Gastrocnemius medialis (tissue), 4 donors: ENCODE data around the gene THEM5. TPM values are rescaled to one million over a fixed set of nuclear protein-coding genes. Genes with fewer than 3 reads are reported as not detected.

ENCODE experiments used
- ATAC-seq, 2 donors: fragments of 150-250 bp; one replicate each; pipeline ENCODE4 v1.9.1; 2016
- DNase-seq, 2 donors: peaks; one replicate each; pipeline ENCODE4 v3.0.0-alpha.2; 2019
- H3K27ac ChIP-seq, 4 donors: fragments of 200-600 bp; sonication (generic); 1 replicate in 1 of 4; 2 replicates in 3 of 4; pipeline ENCODE4 v1.5.1; 2016 to 2018; ENCODE audit warnings: mild to moderate bottlenecking in 2 of 4, moderate library complexity in 1 of 4
- H3K27me3 ChIP-seq, 3 donors: fragments of 200-600 bp; sonication (generic) in 2 of 3; 1 replicate in 1 of 3; 2 replicates in 2 of 3; pipeline versions ENCODE4 v1.5.1 to v1.6.0; 2016 to 2019; ENCODE audit warnings: mild to moderate bottlenecking in 1 of 3, moderate library complexity in 1 of 3
- H3K36me3 ChIP-seq, 2 donors: fragments of 200-600 bp; sonication (generic) in 1 of 2; one replicate each; pipeline ENCODE4 v1.5.1; 2017 to 2018
- H3K4me1 ChIP-seq, 2 donors: fragments of 200-600 bp; sonication (generic) in 1 of 2; one replicate each; pipeline ENCODE4 v1.5.1; 2016 to 2017; ENCODE audit warnings: mild to moderate bottlenecking in 2 of 2
- H3K4me3 ChIP-seq, 4 donors: fragments of 200-600 bp; sonication (generic) in 3 of 4; 1 replicate in 1 of 4; 2 replicates in 3 of 4; pipeline ENCODE4 v1.5.1; 2016 to 2019; ENCODE audit warnings: mild to moderate bottlenecking in 2 of 4
- H3K9me3 ChIP-seq, 3 donors: fragments of 200-600 bp; sonication (generic) in 2 of 3; 1 replicate in 1 of 3; 2 replicates in 2 of 3; pipeline ENCODE4 v1.5.1; 2016 to 2019
- POLR2A ChIP-seq, 2 donors: fragments of 450-650 bp; IDR thresholded peaks; one replicate each; pipeline ENCODE4 v1.6.1; 2017; ENCODE audit warnings: antibody characterized with exemption in 2 of 2, mild to moderate bottlenecking in 2 of 2, moderate library complexity in 2 of 2
- in situ Hi-C, 4 donors: fragments of 200-750 bp; cut with MboI; loops; one replicate each; pipeline versions ENCODE4 v1.15.0 to v1.8.0; 2017; ENCODE audit warnings: low sequenced_read_pairs in 4 of 4
- intact Hi-C: fragments of 100-400 bp; cut with DNase I; formaldehyde crosslinking; loops from one replicate; pipeline ENCODE4 v1.15.1; 2023; ENCODE audit warnings: low total_unique reads
- total RNA-seq, 4 donors: library from RNA; depleted of rRNA; stranded (reverse); fragments of >200 nt; gene quantifications; one replicate each; pipeline versions ENCODE4 v1.1.0 to v1.2.3, GENCODE V29; 2016
- TF ChIP-seq, protein P1 (sequence below), 5 experiments: fragments of 450-650 bp in 3 of 5; fragments of 200-600 bp in 2 of 5; sonication (generic) in 2 of 5; IDR thresholded peaks in 4 of 5; conservative IDR thresholded peaks in 1 of 5; 1 replicate in 4 of 5; 2 replicates in 1 of 5; pipeline ENCODE4 v1.5.1; 2016 to 2019; ENCODE audit warnings: antibody characterized with exemption in 5 of 5, mild to moderate bottlenecking in 3 of 5, moderate library complexity in 3 of 5

The THEM5 gene
- total RNA-seq, 4 donors from 2014 or later: not detected

DNA sequence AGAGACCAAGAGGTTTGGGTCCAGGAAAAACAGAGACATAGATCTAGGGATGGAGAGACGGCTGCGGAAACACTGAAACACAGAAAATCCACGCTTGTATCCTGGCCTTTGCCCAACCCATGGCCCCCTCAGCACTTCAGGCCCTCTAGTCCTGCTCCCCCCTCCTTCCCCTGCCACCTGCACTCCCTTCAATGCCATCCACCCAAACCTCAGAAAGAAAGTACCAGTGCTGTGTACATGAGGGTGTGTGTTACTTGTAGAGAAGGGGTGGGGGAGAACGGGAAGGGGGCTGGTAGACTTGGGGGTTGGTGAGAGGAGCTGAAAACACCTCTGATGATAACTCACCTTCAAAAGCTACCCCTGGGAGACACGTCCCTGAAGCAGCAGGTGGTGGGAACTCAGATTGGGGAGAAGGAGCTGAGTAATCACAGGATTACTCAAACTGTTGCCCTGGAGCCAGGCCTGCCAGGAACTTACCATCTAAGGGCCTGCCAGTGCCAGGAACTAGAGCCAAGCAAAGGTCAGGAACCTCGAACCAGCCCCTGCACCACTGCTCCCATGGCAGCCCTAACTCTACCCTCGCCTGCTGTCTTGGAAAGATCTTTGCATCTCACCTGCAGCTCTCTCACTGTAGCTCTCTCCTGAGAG is 33.4 kb downstream of the THEM5 start:
- TF ChIP-seq, protein P1, sequence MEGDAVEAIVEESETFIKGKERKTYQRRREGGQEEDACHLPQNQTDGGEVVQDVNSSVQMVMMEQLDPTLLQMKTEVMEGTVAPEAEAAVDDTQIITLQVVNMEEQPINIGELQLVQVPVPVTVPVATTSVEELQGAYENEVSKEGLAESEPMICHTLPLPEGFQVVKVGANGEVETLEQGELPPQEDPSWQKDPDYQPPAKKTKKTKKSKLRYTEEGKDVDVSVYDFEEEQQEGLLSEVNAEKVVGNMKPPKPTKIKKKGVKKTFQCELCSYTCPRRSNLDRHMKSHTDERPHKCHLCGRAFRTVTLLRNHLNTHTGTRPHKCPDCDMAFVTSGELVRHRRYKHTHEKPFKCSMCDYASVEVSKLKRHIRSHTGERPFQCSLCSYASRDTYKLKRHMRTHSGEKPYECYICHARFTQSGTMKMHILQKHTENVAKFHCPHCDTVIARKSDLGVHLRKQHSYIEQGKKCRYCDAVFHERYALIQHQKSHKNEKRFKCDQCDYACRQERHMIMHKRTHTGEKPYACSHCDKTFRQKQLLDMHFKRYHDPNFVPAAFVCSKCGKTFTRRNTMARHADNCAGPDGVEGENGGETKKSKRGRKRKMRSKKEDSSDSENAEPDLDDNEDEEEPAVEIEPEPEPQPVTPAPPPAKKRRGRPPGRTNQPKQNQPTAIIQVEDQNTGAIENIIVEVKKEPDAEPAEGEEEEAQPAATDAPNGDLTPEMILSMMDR (IDR thresholded peaks at IDR 0.05 in 4 of 5, conservative IDR thresholded peaks at IDR 0.05 in 1 of 5): no peak
- TF ChIP-seq POLR2A (IDR thresholded peaks at IDR 0.05): no peak
- Histone ChIP-seq H3K4me1 (peaks cover 27 to 38% of the 10 kb centered on the region in 2 donors), H3K9me3 (no peaks in the 10 kb centered on the region), H3K4me3 (no peak overlapping the region), H3K36me3 (peaks cover 0 to 19% of the 10 kb centered on the region in 2 donors), H3K27me3 (no peaks in the 10 kb centered on the region), H3K27ac (peak overlapping the region; percentile 44 to 99 (median 64))
- ATAC-seq (peak; percentile 40 to 63), DNase-seq (peak in 1 of 2 donors; percentile 59)
- intact Hi-C loops (loop anchor here (10.0 kb wide), 1 partner anchor 805 kb away; no protein-coding TSS in a partner anchor), in situ Hi-C loops (no loop called here)

DNA sequence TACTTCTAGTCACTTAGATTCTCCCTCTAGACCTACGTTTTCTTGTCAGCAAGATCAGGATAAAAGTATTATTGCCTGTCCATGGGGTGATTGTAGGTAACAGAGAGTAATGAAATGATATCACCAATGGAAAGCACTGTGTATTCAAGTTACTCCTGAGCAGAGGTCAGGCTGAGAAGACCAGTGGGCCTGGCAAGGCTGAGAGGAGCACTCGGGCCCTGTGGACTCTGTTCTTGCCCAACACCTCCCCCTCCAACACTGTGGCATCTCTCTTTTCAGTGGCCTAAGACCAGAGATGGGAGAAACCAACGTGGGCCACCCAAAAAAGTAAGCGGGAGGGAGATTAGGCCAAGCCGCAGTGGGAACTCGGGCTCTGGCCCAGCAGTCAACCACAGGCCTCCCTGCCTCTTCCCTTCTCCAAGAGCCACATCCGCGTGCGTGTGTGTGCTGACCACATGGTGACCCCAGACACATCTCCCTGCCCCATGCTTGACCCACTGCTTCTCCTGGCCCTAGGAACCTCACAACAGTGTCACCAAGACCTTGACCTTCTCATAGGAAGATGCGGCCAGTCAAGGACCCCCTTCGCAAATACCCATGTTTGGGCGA is 34.2 kb downstream of the THEM5 start:
- TF ChIP-seq, protein P1 (IDR thresholded peaks at IDR 0.05 in 4 of 5, conservative IDR thresholded peaks at IDR 0.05 in 1 of 5): no peak
- Histone ChIP-seq H3K27me3 (no peaks in the 10 kb centered on the region), H3K9me3 (no peaks in the 10 kb centered on the region), H3K4me1 (peaks cover 27 to 31% of the 10 kb centered on the region in 2 donors), H3K36me3 (peaks cover 0 to 25% of the 10 kb centered on the region in 2 donors), H3K27ac (peak overlapping the region; percentile 44 to 99 (median 64)), H3K4me3 (no peak overlapping the region)
- ATAC-seq (no peak), DNase-seq (no peak)
- intact Hi-C loops (no loop called here), in situ Hi-C loops (no loop called here)

DNA sequence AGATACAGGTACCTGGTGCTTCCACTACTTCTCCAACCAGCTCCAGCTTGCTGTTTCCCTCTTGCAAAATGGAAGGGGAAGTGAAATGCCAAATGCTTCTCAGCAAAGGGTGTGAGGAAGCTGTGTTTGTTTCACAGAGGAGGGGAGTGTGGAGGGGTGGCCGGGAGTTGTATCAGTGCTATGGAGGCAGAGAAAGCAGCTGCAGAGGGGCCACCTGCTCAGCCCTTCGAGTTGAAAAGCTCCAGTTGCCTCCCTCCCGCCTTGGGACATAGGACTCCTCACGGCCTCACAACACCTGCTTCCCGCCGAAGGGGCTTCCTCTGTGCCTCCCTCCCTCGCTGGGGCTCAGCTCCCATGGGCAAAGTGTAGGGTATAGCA is 36.2 kb downstream of the THEM5 start:
- H3K9me3 ChIP-seq: no peaks in the 10 kb centered on the region
- ATAC-seq (no peak), DNase-seq (no peak)
- peaks cover 26 to 32% of the 10 kb centered on the region in 2 donors for H3K4me1 ChIP-seq
- TF ChIP-seq, protein P1 (IDR thresholded peaks at IDR 0.05 in 4 of 5, conservative IDR thresholded peaks at IDR 0.05 in 1 of 5): no peak
- no peak for TF ChIP-seq POLR2A (IDR thresholded peaks at IDR 0.05)
- peaks cover 0 to 33% of the 10 kb centered on the region in 2 donors for H3K36me3 ChIP-seq
- intact Hi-C loops (no loop called here), in situ Hi-C loops (no loop called here)
- H3K27ac ChIP-seq: no peak overlapping the region
- H3K27me3 ChIP-seq: no peaks in the 10 kb centered on the region
- H3K4me3 ChIP-seq: no peak overlapping the region

DNA sequence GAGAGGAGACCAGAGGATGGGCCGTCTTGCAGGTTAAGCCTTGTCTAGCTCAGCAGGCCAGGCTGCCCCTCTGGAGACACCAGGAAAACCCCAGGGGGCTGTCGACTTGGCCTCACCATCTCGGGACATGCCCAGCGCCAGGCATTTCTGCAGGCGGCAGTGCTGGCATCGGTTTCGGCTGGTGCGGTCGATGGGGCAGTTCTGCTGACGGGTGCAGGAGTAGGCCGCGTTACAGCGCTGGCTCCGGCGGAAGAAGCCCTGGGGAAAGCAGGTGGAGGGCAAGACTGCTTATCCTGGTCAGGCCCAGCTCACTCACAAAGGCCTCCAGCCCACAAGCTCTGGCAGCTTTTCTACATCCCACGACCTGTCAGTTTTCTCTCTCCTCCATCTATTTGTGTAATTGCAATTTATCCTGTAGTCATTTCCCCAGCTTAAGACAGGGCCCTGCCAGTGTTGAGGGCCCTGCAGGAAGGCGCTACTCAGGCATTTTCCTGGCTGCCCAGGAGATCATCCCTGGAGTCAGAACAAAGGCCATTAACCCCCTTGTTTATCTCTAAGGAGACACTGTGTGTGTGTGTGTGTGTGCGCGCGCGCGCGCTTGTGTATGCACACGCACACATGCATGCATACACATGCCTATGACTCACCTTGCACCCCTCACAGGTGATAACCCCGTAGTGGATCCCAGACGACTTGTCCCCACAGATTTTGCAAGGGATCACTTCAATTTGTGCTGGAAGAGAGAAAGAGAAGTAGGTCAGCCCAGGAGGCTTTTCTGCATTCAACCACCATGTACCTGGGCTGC is 36.8 kb downstream of the THEM5 start:
- in situ Hi-C loops (no loop called here), intact Hi-C loops (no loop called here)
- H3K36me3 ChIP-seq: peaks cover 0 to 37% of the 10 kb centered on the region in 2 donors
- no peaks in the 10 kb centered on the region for H3K9me3 ChIP-seq
- H3K27me3 ChIP-seq: no peaks in the 10 kb centered on the region
- peak overlapping the region in 1 of 4 donors; percentile 22 for H3K27ac ChIP-seq
- no peak for ATAC-seq
- no peak for TF ChIP-seq POLR2A (IDR thresholded peaks at IDR 0.05)
- TF ChIP-seq, protein P1 (IDR thresholded peaks at IDR 0.05 in 4 of 5, conservative IDR thresholded peaks at IDR 0.05 in 1 of 5): no peak
- no peak overlapping the region for H3K4me3 ChIP-seq
- peaks cover 20 to 37% of the 10 kb centered on the region in 2 donors for H3K4me1 ChIP-seq
- DNase-seq: no peak
